Neuronal stem cell (in vitro differentiated cells): Measurements from ENCODE around the gene IL1RAPL2.

ENCODE experiments used
- DNase-seq: peaks from one replicate; pipeline ENCODE4 v3.0.0-alpha.2; 2013; ENCODE audit warnings: low spot score
- H2AFZ ChIP-seq: one replicate; pipeline ENCODE4 v1.6.1; 2013; ENCODE audit warnings: mild to moderate bottlenecking, low read length, inconsistent platforms
- H2AK5ac ChIP-seq: 2 replicates; pipeline ENCODE4 v1.6.1; 2013; ENCODE audit warnings: low read depth, mild to moderate bottlenecking, inconsistent platforms, low read length, moderate library complexity, mixed read lengths
- H2BK120ac ChIP-seq: 2 replicates; pipeline ENCODE4 v1.6.1; 2013; ENCODE audit warnings: low read depth, mild to moderate bottlenecking, inconsistent platforms, low read length, moderate library complexity, mixed read lengths
- H2BK12ac ChIP-seq: one replicate; pipeline ENCODE4 v1.6.1; 2013; ENCODE audit warnings: low read length, inconsistent platforms
- H2BK15ac ChIP-seq: 2 replicates; pipeline ENCODE4 v1.6.1; 2013; ENCODE audit warnings: mild to moderate bottlenecking, low read length, inconsistent platforms, mixed read lengths
- H2BK5ac ChIP-seq: one replicate; pipeline ENCODE4 v1.6.1; 2013; ENCODE audit warnings: inconsistent platforms, mild to moderate bottlenecking, low read length, moderate library complexity
- H3K14ac ChIP-seq: one replicate; pipeline ENCODE4 v1.6.1; 2013; ENCODE audit warnings: low read length, inconsistent platforms
- H3K18ac ChIP-seq: 2 replicates; pipeline ENCODE4 v1.6.1; 2013; ENCODE audit warnings: low read length, inconsistent platforms
- H3K23ac ChIP-seq: 2 replicates; pipeline ENCODE4 v1.6.1; 2013; ENCODE audit warnings: low read depth, mild to moderate bottlenecking, mixed read lengths, low read length, inconsistent platforms; ENCODE audit not compliant: poor library complexity
- H3K27ac ChIP-seq: replicated peaks from 3 replicates; pipeline ENCODE4 v1.5.1; 2013; ENCODE audit warnings: low read length, inconsistent platforms
- H3K27me3 ChIP-seq, 3 experiments: 2 replicates each; pipeline ENCODE4 v1.6.1; 2013; ENCODE audit warnings: low read length in 3 of 3, mild to moderate bottlenecking in 2 of 3, inconsistent platforms in 1 of 3, low read depth in 1 of 3, mixed read lengths in 1 of 3, moderate library complexity in 1 of 3; ENCODE audit not compliant: control insufficient read depth in 3 of 3, insufficient read depth in 3 of 3
- H3K36me3 ChIP-seq, 2 donors: replicated peaks in 1 of 2; 2 replicates each; pipeline ENCODE4 v1.6.1; 2013; ENCODE audit warnings: low read length in 2 of 2; ENCODE audit not compliant: control insufficient read depth in 2 of 2, insufficient read depth in 2 of 2
- H3K4ac ChIP-seq: 2 replicates; pipeline ENCODE4 v1.6.1; 2013; ENCODE audit warnings: inconsistent platforms, mild to moderate bottlenecking, low read length, moderate library complexity
- H3K4me1 ChIP-seq, 2 donors: 1 replicate in 1 of 2; 2 replicates in 1 of 2; pipeline ENCODE4 v1.6.1; 2013; ENCODE audit warnings: low read length in 2 of 2, low read depth in 1 of 2; ENCODE audit not compliant: control insufficient read depth in 2 of 2, insufficient read depth in 1 of 2
- H3K4me2 ChIP-seq: one replicate; pipeline ENCODE4 v1.6.1; 2013; ENCODE audit warnings: mild to moderate bottlenecking, low read length, inconsistent platforms; ENCODE audit not compliant: insufficient read depth, poor library complexity, severe bottlenecking
- H3K4me3 ChIP-seq, 2 donors: 2 replicates each; pipeline ENCODE4 v1.5.1; 2013; ENCODE audit warnings: low read length in 2 of 2, mild to moderate bottlenecking in 2 of 2, inconsistent platforms in 1 of 2, moderate library complexity in 1 of 2
- H3K79me1 ChIP-seq: one replicate; pipeline ENCODE4 v1.6.1; 2013; ENCODE audit warnings: low read depth, mild to moderate bottlenecking, inconsistent platforms, low read length, moderate library complexity
- H3K9ac ChIP-seq: one replicate; pipeline ENCODE4 v1.6.1; 2013; ENCODE audit warnings: mild to moderate bottlenecking, low read depth, low read length, inconsistent platforms; ENCODE audit not compliant: poor library complexity
- H3K9me3 ChIP-seq, 2 donors: replicated peaks in 1 of 2; 2 replicates each; pipeline versions ENCODE3 to v1.6.1; 2013; ENCODE audit warnings: low read length in 2 of 2, mild to moderate bottlenecking in 2 of 2, inconsistent platforms in 1 of 2, low read depth in 1 of 2, mixed read lengths in 1 of 2, moderate library complexity in 1 of 2; ENCODE audit not compliant: control insufficient read depth in 2 of 2, insufficient read depth in 1 of 2
- H4K8ac ChIP-seq: one replicate; pipeline ENCODE4 v1.6.1; 2013; ENCODE audit warnings: low read depth, mild to moderate bottlenecking, inconsistent platforms, low read length, moderate library complexity
- H4K91ac ChIP-seq: one replicate; pipeline ENCODE4 v1.6.1; 2013; ENCODE audit warnings: low read length, low read depth, mild to moderate bottlenecking, inconsistent platforms; ENCODE audit not compliant: poor library complexity
- WGBS, 2 donors: extraction: QIAGEN DNeasy Blood & Tissue Kit; methylation state at CpG; one replicate each; pipeline ENCODE4 v1.1.7; 2013; ENCODE audit warnings: missing lambda C conversion rate in 2 of 2, mixed read lengths in 1 of 2; ENCODE audit not compliant: insufficient read length in 2 of 2, insufficient replicate concordance in 1 of 2; ENCODE audit errors: extremely low coverage in 2 of 2; 5-methylcytosine and 5-hydroxymethylcytosine counted together

Gene IL1RAPL2

GRCh38 chrX:105136786-105137185, 570.8 kb downstream of the IL1RAPL2 start:
- no peak overlapping the region for H2BK15ac ChIP-seq
- no peak overlapping the region for H3K23ac ChIP-seq
- no peak overlapping the region for H4K91ac ChIP-seq
- no peak overlapping the region for H3K4me2 ChIP-seq
- no peak for DNase-seq
- H4K8ac ChIP-seq: no peak overlapping the region
- no peak overlapping the region for H3K18ac ChIP-seq
- H3K4me3 ChIP-seq: no peak overlapping the region
- no peak overlapping the region for H2BK120ac ChIP-seq
- no peaks in the 10 kb centered on the region for H3K36me3 ChIP-seq
- no peak overlapping the region for H2AK5ac ChIP-seq
- H2BK5ac ChIP-seq: no peak overlapping the region
- no peaks in the 10 kb centered on the region for H3K79me1 ChIP-seq
- no peak overlapping the region for H2AFZ ChIP-seq
- no peak overlapping the region for H3K14ac ChIP-seq
- no peaks in the 10 kb centered on the region for H3K27me3 ChIP-seq
- no peaks in the 10 kb centered on the region for H3K4me1 ChIP-seq
- no peak overlapping the region for H3K4ac ChIP-seq
- H3K9me3 ChIP-seq: no peaks in the 10 kb centered on the region
- no peak overlapping the region for H3K27ac ChIP-seq
- no peak overlapping the region for H3K9ac ChIP-seq
- H2BK12ac ChIP-seq: no peak overlapping the region

- Histone ChIP-seq H2BK120ac (no peak overlapping the region), H3K4me1 (no peaks in the 10 kb centered on the region), H3K36me3 (no peaks in the 10 kb centered on the region), H3K27ac (no peak overlapping the region), H3K14ac (no peak overlapping the region), H3K9me3 (no peaks in the 10 kb centered on the region), H3K9ac (no peak overlapping the region), H2AFZ (no peak overlapping the region), H3K79me1 (no peaks in the 10 kb centered on the region), H3K4me3 (no peak overlapping the region), H3K4ac (no peak overlapping the region), H2BK15ac (no peak overlapping the region), H3K23ac (no peak overlapping the region), H2BK5ac (no peak overlapping the region), H4K8ac (no peak overlapping the region), H2AK5ac (no peak overlapping the region), H3K4me2 (no peak overlapping the region), H2BK12ac (no peak overlapping the region), H4K91ac (no peak overlapping the region), H3K18ac (no peak overlapping the region), H3K27me3 (no peaks in the 10 kb centered on the region)
- DNase-seq: no peak
- WGBS, 2 donors: no CpG with 5 or more reads among the region's 1 CpG
These were observed 584.0 kb downstream of the IL1RAPL2 start for GRCh38 chrX:105150036-105150435.

- no peaks in the 10 kb centered on the region for H3K4me1 ChIP-seq
- H3K4me3 ChIP-seq: no peak overlapping the region
- no peaks in the 10 kb centered on the region for H3K36me3 ChIP-seq
- no peak overlapping the region for H3K4ac ChIP-seq
- H4K91ac ChIP-seq: no peak overlapping the region
- no peak for DNase-seq
- no peak overlapping the region for H3K23ac ChIP-seq
- H2AK5ac ChIP-seq: no peak overlapping the region
- H3K4me2 ChIP-seq: no peak overlapping the region
- H2BK12ac ChIP-seq: no peak overlapping the region
- H2BK5ac ChIP-seq: no peak overlapping the region
- H3K27ac ChIP-seq: no peak overlapping the region
- WGBS, 2 donors: no CpG with 5 or more reads among the region's 4 CpGs
- no peak overlapping the region for H3K14ac ChIP-seq
- no peaks in the 10 kb centered on the region for H3K79me1 ChIP-seq
- no peaks in the 10 kb centered on the region for H3K9me3 ChIP-seq
- H3K18ac ChIP-seq: no peak overlapping the region
- no peak overlapping the region for H2AFZ ChIP-seq
- H2BK15ac ChIP-seq: no peak overlapping the region
- H3K27me3 ChIP-seq: no peaks in the 10 kb centered on the region
- H4K8ac ChIP-seq: no peak overlapping the region
- no peak overlapping the region for H2BK120ac ChIP-seq
- no peak overlapping the region for H3K9ac ChIP-seq
These were observed 584.6 kb downstream of the IL1RAPL2 start for GRCh38 chrX:105150557-105150956.

- WGBS, 2 donors: no CpG with 5 or more reads among the region's 3 CpGs
- H3K27ac ChIP-seq: no peak overlapping the region
These were observed 601.2 kb downstream of the IL1RAPL2 start for GRCh38 chrX:105167233-105167632.

More at GRCh38 chrX:105167233-105167632, 601.2 kb downstream of the IL1RAPL2 start:
- Histone ChIP-seq H3K4me2 (no peak overlapping the region), H3K79me1 (no peaks in the 10 kb centered on the region), H3K9ac (no peak overlapping the region), H3K4ac (no peak overlapping the region), H2BK120ac (no peak overlapping the region), H3K27me3 (no peaks in the 10 kb centered on the region), H2BK12ac (no peak overlapping the region), H3K18ac (no peak overlapping the region), H3K9me3 (no peaks in the 10 kb centered on the region), H3K14ac (no peak overlapping the region), H3K4me1 (no peaks in the 10 kb centered on the region), H2AFZ (no peak overlapping the region), H2AK5ac (no peak overlapping the region), H3K36me3 (no peaks in the 10 kb centered on the region), H4K91ac (no peak overlapping the region), H2BK5ac (no peak overlapping the region), H3K23ac (no peak overlapping the region), H4K8ac (no peak overlapping the region), H2BK15ac (no peak overlapping the region), H3K4me3 (no peak overlapping the region)
- no peak for DNase-seq
